Activated CD4-positive, alpha-beta memory T cell treated with anti-CD3 and anti-CD28 coated beads for 36 hours (primary cell): ENCODE measurements around the gene PARP14. TPM values are rescaled to one million over a fixed set of nuclear protein-coding genes. Genes with fewer than 3 reads are reported as not detected.
"Not testable (repeated sequence)": the region's sequence is repeated elsewhere in the genome, so short reads cannot be mapped to it uniquely, and the experiment has no call there.

ENCODE experiments used
- CTCF ChIA-PET: fragments of 350-600 bp; sonication (Branson Sonifier 250); formaldehyde crosslinking; loops from one replicate; lab custom pipeline; 2021; ENCODE audit warnings: antibody characterized with exemption, inconsistent platforms; lab: Charles Lee
- POLR2A ChIA-PET: fragments of 350-600 bp; sonication (Branson Sonifier 250); formaldehyde crosslinking; loops from one replicate; lab custom pipeline; 2021; ENCODE audit warnings: antibody characterized with exemption; lab: Charles Lee
- DNase-seq: peaks from one replicate; pipeline ENCODE4 v3.0.0-alpha.2; 2020
- H3K27ac Mint-ChIP-seq: one replicate; pipeline ENCODE4 v1.8.0; 2021; ENCODE audit warnings: mixed read lengths
- H3K27me3 Mint-ChIP-seq: one replicate; pipeline ENCODE4 v1.8.0; 2021; ENCODE audit warnings: mixed read lengths
- H3K36me3 Mint-ChIP-seq: one replicate; pipeline ENCODE4 v1.8.0; 2021; ENCODE audit warnings: mixed read lengths
- H3K4me1 Mint-ChIP-seq: one replicate; pipeline ENCODE4 v1.8.0; 2021; ENCODE audit warnings: low read depth, mixed read lengths
- H3K4me3 Mint-ChIP-seq: one replicate; pipeline ENCODE4 v1.8.0; 2021; ENCODE audit warnings: mild to moderate bottlenecking, mixed read lengths
- H3K9me3 Mint-ChIP-seq: one replicate; pipeline ENCODE4 v1.8.0; 2021; ENCODE audit warnings: mixed read lengths
- intact Hi-C: fragments of 100-400 bp; cut with micrococcal nuclease; formaldehyde crosslinking; loops from one replicate; pipeline ENCODE4 v1.15.1; 2023
- total RNA-seq, 2 experiments: library from RNA; stranded (reverse); gene quantifications; one replicate each; pipeline ENCODE4 v1.2.3, GENCODE V29; 2021

PARP14 gene, protein sequence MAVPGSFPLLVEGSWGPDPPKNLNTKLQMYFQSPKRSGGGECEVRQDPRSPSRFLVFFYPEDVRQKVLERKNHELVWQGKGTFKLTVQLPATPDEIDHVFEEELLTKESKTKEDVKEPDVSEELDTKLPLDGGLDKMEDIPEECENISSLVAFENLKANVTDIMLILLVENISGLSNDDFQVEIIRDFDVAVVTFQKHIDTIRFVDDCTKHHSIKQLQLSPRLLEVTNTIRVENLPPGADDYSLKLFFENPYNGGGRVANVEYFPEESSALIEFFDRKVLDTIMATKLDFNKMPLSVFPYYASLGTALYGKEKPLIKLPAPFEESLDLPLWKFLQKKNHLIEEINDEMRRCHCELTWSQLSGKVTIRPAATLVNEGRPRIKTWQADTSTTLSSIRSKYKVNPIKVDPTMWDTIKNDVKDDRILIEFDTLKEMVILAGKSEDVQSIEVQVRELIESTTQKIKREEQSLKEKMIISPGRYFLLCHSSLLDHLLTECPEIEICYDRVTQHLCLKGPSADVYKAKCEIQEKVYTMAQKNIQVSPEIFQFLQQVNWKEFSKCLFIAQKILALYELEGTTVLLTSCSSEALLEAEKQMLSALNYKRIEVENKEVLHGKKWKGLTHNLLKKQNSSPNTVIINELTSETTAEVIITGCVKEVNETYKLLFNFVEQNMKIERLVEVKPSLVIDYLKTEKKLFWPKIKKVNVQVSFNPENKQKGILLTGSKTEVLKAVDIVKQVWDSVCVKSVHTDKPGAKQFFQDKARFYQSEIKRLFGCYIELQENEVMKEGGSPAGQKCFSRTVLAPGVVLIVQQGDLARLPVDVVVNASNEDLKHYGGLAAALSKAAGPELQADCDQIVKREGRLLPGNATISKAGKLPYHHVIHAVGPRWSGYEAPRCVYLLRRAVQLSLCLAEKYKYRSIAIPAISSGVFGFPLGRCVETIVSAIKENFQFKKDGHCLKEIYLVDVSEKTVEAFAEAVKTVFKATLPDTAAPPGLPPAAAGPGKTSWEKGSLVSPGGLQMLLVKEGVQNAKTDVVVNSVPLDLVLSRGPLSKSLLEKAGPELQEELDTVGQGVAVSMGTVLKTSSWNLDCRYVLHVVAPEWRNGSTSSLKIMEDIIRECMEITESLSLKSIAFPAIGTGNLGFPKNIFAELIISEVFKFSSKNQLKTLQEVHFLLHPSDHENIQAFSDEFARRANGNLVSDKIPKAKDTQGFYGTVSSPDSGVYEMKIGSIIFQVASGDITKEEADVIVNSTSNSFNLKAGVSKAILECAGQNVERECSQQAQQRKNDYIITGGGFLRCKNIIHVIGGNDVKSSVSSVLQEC (N-terminal part only)
- 10 to 100 TPM; 50.8 to 51.6 TPM for total RNA-seq

DNA sequence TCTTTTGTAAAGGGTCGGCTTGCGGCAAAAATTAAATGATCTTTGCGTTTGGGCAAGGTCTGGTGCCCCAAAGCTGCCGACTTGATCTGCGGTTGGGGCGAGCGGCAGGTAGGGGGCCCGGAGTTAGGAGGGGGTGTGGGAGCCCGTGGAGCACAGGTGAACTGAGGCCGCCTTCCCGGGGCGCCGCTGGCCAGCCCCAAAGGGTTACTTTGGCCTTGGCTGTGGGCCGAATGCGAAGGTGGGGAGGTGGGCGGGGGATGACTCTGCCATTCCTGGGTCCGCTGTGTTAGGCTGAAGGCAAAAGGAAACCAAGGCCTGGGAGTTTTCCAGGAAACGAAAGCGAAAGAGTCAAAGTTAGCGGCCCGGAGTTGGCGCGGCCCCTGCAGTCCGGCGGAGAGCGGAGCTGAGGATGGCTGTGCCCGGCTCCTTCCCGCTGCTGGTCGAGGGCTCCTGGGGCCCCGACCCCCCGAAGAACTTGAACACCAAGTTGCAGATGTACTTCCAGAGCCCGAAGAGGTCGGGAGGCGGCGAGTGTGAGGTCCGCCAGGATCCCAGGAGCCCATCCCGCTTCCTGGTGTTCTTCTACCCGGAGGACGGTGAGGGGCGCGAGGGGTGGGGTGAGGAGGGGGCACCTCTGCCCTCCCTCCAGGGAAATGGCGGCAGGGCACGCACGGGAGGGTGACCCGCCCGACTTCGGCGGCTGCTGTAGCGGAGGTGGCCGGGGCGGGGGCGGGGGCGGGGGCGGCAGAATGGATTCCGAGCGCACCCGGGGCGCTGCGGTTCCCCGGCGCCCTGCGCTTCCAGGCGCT lies at the start of gene PARP14:
PARP14 (plus strand) TSS at position 365 of the 809 bp plus-strand sequence; CDS start at position 410, 45 bp downstream.
- ChIA-PET CTCF (interaction anchor here (0.6 to 6.7 kb wide), 12 partner anchors 11 to 297 kb away, joined by 3 to 230 read pairs (median 10); partner anchors contain the start of genes DTX3L, FAM162A, KPNA1 and MIX23), POLR2A (interaction anchor here (0.6 to 2.6 kb wide), 5 partner anchors 112 to 1135 kb away, joined by 3 to 16 read pairs (median 5); partner anchors contain the start of genes DTX3L and PARP9)
- H3K4me3 Mint-ChIP-seq = peak within 1 kb of the TSS; percentile 99
- intact Hi-C loops = loop anchor here (2.0 to 10.0 kb wide), 5 partner anchors 223 to 1136 kb away; partner anchors contain the start of genes FAM162A, GOLGB1 and POLQ
- peaks cover 17% of the 10 kb centered on the region for H3K36me3 Mint-ChIP-seq
- peak; percentile 79 for DNase-seq
- H3K27ac Mint-ChIP-seq = peak within 1 kb of the TSS; percentile 96
- H3K4me1 Mint-ChIP-seq = peaks cover 52% of the 10 kb centered on the region
- peaks cover 2% of the 10 kb centered on the region for H3K9me3 Mint-ChIP-seq
- no peaks in the 10 kb centered on the region for H3K27me3 Mint-ChIP-seq

DNA sequence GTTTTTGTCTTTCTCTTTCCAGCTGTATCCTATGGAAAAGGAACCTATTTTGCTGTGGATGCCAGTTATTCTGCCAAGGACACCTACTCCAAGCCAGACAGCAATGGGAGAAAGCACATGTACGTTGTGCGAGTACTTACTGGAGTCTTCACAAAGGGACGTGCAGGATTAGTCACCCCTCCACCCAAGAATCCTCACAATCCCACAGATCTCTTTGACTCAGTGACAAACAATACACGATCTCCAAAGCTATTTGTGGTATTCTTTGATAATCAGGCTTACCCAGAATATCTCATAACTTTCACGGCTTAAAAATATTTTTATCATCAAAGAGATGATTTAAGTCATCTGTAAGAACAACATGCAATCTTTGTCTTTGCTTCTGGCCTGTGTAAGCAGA lies 44.9 kb upstream of the PARP14 start:
- peaks cover 14% of the 10 kb centered on the region for H3K36me3 Mint-ChIP-seq
- ChIA-PET POLR2A (no interaction called here), CTCF (interaction anchor here (1.1 kb wide), 1 partner anchor 243 kb away, joined by 3 read pairs; no protein-coding TSS in a partner anchor)
- H3K4me3 Mint-ChIP-seq = no peak overlapping the region
- peaks cover under 1% of the 10 kb centered on the region for H3K4me1 Mint-ChIP-seq
- no peak for DNase-seq
- no peaks in the 10 kb centered on the region for H3K27me3 Mint-ChIP-seq
- no peak overlapping the region for H3K27ac Mint-ChIP-seq
- intact Hi-C loops = no loop called here
- H3K9me3 Mint-ChIP-seq = no peaks in the 10 kb centered on the region

DNA sequence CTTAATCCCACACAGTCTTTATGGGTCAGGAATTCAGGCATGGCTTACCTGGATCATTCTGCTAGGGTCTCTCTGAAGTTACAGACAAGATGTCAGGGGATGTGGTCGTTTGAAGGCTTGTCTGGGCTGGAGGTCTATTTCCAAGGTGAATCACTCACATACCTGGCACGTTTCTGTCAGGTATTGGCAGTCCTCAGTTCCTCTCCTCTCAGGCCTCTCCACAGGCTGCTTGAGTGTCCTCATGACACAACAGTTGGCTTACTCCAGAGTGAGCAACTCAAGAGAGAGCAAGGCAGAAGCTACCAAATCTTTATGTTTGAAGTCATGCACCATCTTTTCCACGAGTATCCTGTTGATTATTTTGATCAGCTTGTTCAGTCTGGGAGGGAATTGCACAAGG lies 43.9 kb upstream of the PARP14 start:
- Mint-ChIP-seq H3K4me1 (peaks cover 5% of the 10 kb centered on the region), H3K9me3 (no peaks in the 10 kb centered on the region), H3K4me3 (no peak overlapping the region), H3K27me3 (no peaks in the 10 kb centered on the region), H3K27ac (no peak overlapping the region), H3K36me3 (peaks cover 14% of the 10 kb centered on the region)
- ChIA-PET POLR2A (no interaction called here), CTCF (no interaction called here)
- DNase-seq = no peak
- intact Hi-C loops = no loop called here

GRCh38 chr3:122640437-122640999 lies 40.1 kb upstream of the PARP14 start:
- peaks cover 14% of the 10 kb centered on the region for H3K36me3 Mint-ChIP-seq
- H3K9me3 Mint-ChIP-seq = no peaks in the 10 kb centered on the region
- no peak overlapping the region for H3K4me3 Mint-ChIP-seq
- ChIA-PET CTCF (interaction anchor here (0.6 to 0.7 kb wide), 2 partner anchors 114 to 1083 kb away, joined by 3 to 5 read pairs; no protein-coding TSS in a partner anchor), POLR2A (interaction anchor here (0.7 kb wide), 1 partner anchor 27 kb away, joined by 3 read pairs; no protein-coding TSS in a partner anchor)
- no peak for DNase-seq
- intact Hi-C loops = no loop called here
- peaks cover 25% of the 10 kb centered on the region for H3K4me1 Mint-ChIP-seq
- H3K27me3 Mint-ChIP-seq = no peaks in the 10 kb centered on the region
- H3K27ac Mint-ChIP-seq = no peak overlapping the region

DNA sequence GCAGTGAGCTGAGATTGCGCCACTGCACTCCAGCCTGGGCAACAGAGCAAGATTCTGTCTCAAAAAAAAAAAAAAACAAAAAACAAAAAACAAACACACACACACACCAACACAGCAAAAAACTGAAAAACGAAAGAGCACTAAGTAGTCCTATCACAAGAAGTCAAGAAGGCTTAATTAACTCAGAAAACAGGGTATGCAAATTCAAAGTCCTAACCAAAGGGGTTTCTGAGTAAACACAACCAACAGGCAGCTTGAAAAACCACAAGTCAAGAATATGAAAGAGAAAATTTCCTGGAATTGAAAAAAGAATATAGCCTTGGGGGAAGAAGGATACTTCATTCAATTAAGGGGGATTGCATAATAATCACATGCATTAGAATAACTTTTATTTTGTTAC lies 37.7 kb upstream of the PARP14 start:
- ChIA-PET POLR2A (interaction anchor here (0.6 kb wide), 1 partner anchor 14 kb away, joined by 3 read pairs; no protein-coding TSS in a partner anchor), CTCF (interaction anchor here (0.8 to 1.0 kb wide), 2 partner anchors 17 to 37 kb away, joined by 3 read pairs; no protein-coding TSS in a partner anchor)
- no peak for DNase-seq
- Mint-ChIP-seq H3K4me3 (no peak overlapping the region), H3K36me3 (no peaks in the 10 kb centered on the region), H3K27me3 (no peaks in the 10 kb centered on the region), H3K9me3 (no peaks in the 10 kb centered on the region), H3K4me1 (peaks cover 40% of the 10 kb centered on the region), H3K27ac (peak overlapping the region; percentile 42)
- intact Hi-C loops = no loop called here

GRCh38 chr3:122646146-122646988 lies 34.3 kb upstream of the PARP14 start:
- H3K27ac Mint-ChIP-seq = peak overlapping the region; percentile 65
- DNase-seq = peak; percentile 31
- H3K4me1 Mint-ChIP-seq = peaks cover 35% of the 10 kb centered on the region
- H3K9me3 Mint-ChIP-seq = no peaks in the 10 kb centered on the region
- no peaks in the 10 kb centered on the region for H3K27me3 Mint-ChIP-seq
- ChIA-PET CTCF (interaction anchor here (1.0 to 2.6 kb wide), 3 partner anchors 15 to 85 kb away, joined by 3 to 10 read pairs (median 5); no protein-coding TSS in a partner anchor), POLR2A (interaction anchor here (0.6 to 1.5 kb wide), 3 partner anchors 23 to 82 kb away, joined by 3 to 4 read pairs (median 4); partner anchors contain the start of genes DTX3L and PARP9)
- peak overlapping the region; percentile 6 for H3K4me3 Mint-ChIP-seq
- H3K36me3 Mint-ChIP-seq = no peaks in the 10 kb centered on the region
- intact Hi-C loops = loop anchor here (1.0 to 2.0 kb wide), 3 partner anchors 14 to 70 kb away; no protein-coding TSS in a partner anchor

DNA sequence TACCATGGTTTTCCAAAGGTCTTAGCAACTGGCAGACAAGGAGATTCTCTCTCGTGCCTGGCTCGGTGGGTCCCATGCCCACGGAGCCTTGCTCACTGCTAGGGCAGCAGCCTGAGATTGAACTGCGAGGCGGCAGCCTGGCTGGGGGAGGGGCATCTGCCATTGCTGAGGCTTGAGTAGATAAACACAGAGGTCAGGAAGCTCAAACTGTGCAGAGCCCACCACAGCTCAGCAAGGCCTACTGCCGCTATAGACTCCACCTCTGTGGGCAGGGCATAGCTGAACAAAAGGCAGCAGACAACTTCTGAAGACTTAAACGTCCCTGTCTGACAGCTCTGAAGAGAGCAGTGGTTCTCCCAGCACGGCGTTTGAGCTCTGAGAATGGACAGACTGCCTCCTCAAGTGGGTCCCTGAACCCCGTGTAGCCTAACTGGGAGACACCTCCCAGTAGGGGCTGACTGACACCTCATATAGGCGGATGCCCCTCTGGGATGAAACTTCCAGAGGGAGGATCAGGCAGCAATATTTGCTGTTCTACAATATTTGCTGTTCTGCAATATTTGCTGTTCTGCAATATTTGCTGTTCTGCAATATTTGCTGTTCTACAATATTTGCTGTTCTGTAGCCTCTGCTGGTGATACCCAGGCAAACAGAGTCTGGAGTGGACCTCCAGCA lies 29.3 kb upstream of the PARP14 start:
- not testable (repeated sequence) for H3K4me1 Mint-ChIP-seq

DNA sequence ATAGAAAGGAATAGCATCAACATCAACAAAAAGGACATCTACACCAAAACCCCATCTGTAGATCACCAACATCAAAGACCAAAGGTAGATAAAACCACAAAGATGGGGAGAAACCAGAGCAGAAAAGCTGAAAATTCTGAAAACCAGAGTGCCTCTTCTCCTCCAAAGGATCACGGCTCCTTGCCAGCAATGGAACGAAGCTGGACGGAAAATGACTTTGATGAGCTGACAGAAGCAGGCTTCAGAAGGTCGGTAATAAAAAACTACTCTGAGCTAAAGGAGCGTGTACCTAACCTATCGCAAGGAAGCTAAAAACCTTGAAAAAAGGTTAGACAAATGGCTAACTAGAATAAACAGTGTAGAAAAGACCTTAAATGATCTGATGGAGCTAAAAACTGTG lies 28.7 kb upstream of the PARP14 start:
- DNase-seq, H3K36me3 Mint-ChIP-seq, H3K27me3 Mint-ChIP-seq, H3K4me3 Mint-ChIP-seq, H3K27ac Mint-ChIP-seq, H3K4me1 Mint-ChIP-seq, intact Hi-C loops, H3K9me3 Mint-ChIP-seq, CTCF ChIA-PET, POLR2A ChIA-PET: not testable (repeated sequence)

More for the DNA sequence above, 29.3 kb upstream of the PARP14 start:
- H3K27me3 Mint-ChIP-seq, POLR2A ChIA-PET, CTCF ChIA-PET, H3K27ac Mint-ChIP-seq, DNase-seq, intact Hi-C loops, H3K36me3 Mint-ChIP-seq, H3K4me3 Mint-ChIP-seq, H3K9me3 Mint-ChIP-seq: not testable (repeated sequence)

DNA sequence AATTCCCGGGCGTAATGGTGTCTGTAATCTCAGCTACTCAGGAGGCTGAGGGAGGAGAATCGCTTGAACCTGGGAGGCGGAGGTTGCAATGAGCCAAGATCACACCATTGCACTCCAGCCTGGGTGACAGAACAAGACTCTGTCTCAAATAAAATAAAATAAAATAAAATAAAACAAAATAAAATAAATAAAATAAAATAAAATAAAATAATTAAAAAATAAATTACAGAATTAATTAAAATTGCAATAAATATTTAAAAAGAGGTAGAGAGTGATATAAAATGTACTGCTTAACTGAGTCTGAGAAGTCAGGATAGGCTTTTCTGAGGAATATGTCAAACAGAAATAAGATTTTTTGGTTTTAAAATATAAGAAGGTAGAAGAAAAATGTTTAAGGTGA lies 22.3 kb upstream of the PARP14 start:
- H3K27me3 Mint-ChIP-seq, H3K4me3 Mint-ChIP-seq, H3K9me3 Mint-ChIP-seq, H3K27ac Mint-ChIP-seq, DNase-seq, intact Hi-C loops, POLR2A ChIA-PET, CTCF ChIA-PET, H3K36me3 Mint-ChIP-seq: not testable (repeated sequence)
- H3K4me1 Mint-ChIP-seq = peaks cover 14% of the 10 kb centered on the region
